ENCODE results near the gene PPP5C.

The PPP5C gene

DNA sequence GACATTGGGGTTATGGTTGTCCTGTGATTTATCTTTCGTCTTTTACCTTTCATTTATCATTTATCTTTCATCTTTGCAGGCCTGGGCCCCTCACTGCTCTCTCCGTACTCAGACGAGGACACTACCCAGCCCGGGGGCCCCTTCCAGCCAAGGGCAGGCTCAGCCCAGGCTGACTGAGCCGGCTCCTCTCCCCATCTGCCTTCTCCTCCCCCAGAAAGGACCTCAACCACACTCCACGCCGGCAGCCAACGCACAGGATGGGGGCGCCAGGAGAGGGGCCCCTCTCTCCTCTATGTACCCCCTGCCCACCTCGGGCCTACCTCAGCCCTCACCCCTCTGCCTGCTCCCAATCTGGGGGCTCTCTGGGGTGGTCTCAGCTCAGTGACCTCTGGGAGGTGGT is 7.4 kb upstream of the PPP5C start:
- no peak for DNase-seq

DNA sequence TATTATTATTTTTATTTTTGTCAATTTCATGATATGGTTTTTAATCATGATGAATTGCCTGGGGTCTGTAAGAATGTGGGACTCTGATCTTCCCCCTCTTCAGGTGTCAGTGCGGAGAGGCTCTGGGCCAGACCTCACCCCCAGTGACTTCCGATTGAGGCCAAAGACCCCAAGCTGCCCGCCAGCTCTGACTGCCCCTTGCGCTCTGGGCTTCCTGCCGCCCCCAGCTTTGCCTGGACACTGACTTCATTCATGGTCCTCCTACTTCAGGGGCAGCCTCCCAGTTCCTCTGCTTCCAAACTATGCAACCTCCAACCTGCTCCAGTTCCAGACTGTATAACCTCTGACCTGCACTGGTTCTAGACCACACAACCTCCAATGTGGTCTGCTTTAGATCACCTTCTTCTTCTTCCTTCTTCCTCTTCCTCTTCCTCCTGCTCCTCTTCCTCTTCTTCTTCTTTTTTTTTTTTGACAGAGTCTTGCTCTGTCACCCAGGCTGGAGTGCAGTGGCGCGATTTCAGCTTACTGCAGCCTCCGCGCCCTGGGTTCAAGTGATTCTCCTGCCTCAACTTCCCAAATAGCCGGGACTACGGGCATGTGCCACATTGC is 6.7 kb upstream of the PPP5C start:
- DNase-seq: no peak

DNA sequence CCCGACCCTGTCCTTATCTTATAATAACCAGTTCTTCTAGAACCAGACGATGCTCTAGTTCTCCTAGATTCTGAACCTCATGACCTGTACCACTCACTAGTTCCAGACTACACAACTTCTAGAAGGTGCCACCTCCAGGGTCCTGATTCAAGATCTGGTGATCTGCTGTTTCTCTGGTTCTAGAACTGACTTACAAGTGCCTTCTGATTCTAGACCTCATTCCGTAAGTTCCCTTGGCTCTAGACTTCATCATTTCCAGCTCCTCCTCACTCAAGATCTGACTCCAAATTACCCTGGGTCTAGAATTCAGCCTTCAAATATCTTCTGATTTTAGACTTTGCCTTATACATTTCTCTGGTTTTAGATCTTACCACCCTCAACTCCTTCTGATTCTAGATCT is 5.0 kb upstream of the PPP5C start:
- DNase-seq: no peak

DNA sequence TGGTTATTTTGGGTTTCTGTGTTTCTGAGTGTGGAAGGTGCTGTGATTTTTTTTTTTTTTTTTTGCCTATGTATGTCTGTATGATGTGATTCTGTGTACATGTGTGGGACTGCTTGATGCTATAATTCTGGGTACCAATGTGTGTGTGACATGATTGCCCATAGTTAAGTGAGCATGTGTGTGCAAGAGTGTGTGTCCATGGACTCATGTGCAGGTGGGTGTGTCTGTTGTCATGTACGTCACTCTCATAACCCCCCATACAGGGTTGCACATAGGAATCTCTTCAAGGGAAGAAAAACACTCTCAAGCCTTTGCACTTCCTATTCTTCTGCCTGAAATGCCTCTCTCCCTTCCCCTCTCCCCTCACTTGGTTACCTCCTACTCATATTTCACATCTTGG is 2.5 kb upstream of the PPP5C start:
- no peak for DNase-seq

DNA sequence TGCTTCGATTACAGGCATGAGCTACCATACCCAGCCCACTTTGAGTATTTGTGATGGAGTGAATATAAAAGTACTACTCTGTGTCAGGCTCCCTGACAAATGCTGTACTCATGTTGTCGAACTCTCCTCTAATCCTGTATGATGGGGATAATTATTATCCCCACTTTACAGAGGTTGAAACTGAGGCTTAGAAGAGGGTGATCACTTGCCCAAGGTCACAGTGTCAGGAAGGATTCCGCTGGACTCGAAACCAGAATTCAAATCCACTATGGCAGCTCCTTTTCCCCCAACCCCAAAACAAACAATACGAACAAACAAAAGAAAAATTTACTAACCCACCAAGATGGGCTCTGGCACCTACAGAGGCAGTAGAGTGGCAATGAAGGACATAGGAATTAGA is 1.7 kb upstream of the PPP5C start:
- no peak for DNase-seq

DNA sequence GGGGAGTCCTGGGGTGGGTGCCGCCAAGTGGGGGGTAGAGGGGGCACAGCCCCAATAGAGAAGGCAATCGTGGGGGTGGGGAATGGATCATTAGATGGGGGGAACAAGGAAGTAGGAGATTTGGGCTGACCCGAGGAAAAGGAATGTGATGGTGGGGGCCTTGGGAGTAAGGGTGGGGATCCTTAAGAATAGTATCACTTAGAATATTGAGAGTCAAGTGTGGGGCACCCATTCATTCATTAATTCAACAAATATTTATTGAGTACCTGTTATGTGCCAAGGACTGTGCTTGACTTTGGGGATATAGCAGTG is 641 bp downstream of the PPP5C start:
- DNase-seq: no peak

DNA sequence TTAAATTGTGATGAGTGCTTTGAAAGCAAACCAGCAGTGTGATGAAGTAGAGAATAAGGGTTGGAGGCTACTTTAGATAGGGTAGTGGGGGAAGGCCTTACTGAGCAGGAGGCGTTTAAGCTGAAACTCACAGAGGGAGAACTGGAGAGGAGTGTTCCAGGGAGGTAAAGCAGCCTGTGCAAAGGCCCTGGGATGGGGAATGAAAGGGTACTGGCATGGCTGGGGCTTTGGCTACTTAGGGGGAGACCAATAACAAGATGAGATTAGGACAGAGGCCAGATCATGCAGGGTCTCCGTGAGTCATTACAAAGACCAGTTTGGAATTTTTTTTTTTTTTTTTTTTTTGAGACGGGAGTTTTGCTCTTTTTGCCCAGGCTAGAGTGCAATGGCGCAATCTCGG is 1.1 kb downstream of the PPP5C start:
- no peak for DNase-seq

DNA sequence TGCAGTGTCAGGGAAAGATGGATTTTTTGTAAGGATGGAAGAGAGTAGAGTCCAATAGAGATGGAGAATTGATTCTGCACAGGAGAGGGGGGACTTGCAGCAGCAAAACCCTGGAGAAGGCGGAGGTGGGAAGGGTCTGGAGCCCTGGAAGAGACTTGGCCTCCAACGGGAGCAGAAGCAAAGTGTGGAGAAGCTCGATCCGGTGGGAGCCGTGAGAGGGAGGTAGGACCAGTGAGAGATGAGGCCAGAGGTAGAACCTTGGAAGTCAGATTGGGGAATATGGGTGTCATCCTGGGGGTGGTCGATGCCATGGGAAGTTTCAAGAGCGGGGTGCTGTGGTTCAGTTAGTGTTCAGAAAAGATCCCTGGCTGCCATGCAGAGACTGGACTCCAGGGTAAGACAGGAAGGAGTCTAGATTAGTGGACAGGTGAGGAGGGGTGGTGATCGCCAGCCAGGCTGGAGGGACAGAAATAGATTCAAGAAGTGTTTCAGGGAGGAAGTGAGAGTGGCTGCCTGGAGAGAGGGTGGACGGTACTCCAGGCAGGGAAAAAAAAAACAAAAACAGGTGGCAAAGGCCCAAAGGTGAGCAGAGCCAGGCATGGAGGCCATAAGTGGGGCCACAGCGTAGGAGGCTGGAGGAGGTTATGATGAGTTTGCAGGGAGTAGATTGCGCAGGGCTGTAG is 2.6 kb downstream of the PPP5C start:
- no peak for DNase-seq

DNA sequence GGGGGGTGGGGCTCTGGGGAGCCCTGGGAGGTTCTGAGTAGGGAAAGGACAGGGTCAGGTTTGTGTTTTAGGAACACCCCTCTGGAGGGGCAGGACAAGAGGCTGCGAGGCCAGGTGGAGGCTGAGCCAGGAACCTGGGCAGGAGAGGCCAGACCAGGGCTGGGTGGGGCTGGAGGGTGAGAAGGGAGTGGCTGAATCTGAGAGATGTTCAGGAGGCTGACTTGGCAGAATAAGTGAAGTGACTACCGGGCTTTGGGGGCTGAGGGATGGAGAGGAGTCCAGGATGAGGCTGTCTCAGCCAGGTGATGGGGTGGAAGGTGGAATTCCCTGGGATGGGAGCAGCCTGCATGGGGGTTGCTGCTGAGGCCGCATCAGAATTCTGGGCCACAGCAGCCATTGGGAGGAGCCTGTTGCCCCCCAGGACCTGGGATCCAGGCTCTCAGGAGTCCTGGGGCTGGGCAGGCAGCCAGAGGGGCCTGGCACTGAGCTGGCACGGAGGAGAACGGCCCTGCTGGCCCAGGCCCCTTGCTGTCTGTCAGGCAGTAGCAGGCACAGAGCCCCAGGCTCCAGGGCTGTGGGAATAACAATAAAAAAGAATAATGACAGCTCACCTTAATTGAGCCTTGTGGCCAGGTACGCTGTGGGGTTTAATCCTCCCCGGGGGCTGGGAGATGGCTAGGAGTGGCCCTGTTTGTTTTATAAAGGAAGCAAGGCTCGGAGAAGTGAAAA is 3.3 kb downstream of the PPP5C start:
- no peak for DNase-seq

DNA sequence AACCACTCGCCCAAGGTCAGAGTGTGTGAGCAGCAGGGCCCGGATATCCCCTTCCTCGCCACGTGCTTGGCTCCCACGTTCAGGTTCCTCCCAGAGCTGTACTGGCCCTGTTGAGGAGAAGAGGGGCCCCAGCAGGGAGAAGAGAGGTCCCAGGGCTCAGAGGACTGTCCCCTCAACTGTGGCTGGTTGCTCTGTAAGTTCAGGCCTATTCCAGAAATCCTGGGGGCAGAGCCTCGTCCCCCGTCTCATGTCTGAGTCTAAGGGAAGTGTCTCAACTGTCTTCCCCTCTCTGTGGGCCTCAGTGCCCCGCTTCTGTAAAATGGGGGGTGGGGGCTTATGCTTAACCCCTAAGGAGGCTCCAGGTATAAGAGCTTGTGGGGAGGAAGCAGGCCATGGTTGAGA is 3.9 kb downstream of the PPP5C start:
- no peak for DNase-seq

DNA sequence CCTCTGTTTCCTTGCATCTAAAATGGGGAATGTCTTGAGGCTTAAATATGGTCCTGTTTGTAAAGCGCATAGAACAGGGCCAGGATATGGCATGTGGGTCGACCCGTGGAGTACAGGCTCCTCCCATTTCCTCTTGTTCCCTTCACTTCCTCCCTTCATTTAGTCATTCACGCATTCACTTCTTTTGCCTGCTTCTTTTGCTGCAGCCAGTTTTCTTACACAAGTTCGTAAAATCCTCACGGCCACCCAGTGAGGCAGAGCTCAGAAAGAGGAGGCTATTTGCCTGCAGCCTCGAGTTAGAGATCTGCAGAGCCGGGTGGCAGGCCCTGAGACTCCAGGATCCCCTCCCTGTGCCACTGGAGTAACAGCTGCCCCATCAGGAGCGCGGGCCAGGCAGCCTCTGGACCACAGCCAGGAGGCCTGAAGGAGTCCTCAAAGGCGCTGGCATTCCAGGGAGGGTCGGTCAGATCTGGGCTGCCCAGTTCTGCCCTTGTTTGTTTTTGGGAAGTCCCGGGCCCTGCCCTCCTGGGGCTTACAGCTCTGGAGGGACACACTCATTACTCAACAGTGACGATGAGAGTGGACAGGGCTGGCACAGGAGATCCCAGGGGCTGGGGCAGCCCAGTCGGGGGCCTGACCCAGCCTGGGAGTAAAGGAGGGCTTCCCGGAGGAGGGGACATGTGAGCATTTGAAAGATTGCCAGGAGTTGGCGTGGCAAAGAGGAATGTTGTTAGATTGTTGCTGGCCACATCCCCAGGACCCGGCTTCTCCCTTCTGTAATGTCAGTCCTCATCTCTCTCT is 4.6 kb downstream of the PPP5C start:
- no peak for DNase-seq

DNA sequence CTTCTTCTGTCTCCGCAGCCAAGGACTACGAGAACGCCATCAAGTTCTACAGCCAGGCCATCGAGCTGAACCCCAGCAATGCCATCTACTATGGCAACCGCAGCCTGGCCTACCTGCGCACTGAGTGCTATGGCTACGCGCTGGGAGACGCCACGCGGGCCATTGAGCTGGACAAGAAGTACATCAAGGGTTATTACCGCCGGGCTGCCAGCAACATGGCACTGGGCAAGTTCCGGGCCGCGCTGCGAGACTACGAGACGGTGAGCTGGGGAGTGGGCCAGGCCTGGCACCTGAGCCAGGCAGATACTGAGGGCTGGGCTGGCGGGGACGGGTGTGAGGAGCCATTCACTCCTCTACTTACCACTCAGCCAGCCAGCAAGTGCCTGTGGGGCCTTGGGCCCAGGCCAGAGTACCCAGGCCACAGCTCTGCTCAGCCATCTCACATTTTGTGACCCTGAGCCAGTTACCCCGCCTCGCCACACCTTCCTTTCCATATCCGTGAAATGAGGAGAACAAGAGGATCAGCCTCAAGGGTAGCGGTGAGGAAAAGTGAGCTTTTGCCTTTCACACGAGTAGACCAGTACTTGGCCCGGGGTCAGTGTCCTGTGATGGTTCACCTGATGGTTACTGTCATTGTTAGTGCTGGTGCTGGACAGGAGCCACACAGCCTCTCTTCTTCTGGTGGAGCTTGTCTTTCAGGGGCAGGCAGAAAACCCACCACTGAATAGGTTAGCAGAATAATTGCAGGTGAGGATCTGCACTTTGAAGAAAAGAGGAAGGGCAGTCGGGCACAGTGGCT is 7.0 kb downstream of the PPP5C start:
- DNase-seq: no peak

DNA sequence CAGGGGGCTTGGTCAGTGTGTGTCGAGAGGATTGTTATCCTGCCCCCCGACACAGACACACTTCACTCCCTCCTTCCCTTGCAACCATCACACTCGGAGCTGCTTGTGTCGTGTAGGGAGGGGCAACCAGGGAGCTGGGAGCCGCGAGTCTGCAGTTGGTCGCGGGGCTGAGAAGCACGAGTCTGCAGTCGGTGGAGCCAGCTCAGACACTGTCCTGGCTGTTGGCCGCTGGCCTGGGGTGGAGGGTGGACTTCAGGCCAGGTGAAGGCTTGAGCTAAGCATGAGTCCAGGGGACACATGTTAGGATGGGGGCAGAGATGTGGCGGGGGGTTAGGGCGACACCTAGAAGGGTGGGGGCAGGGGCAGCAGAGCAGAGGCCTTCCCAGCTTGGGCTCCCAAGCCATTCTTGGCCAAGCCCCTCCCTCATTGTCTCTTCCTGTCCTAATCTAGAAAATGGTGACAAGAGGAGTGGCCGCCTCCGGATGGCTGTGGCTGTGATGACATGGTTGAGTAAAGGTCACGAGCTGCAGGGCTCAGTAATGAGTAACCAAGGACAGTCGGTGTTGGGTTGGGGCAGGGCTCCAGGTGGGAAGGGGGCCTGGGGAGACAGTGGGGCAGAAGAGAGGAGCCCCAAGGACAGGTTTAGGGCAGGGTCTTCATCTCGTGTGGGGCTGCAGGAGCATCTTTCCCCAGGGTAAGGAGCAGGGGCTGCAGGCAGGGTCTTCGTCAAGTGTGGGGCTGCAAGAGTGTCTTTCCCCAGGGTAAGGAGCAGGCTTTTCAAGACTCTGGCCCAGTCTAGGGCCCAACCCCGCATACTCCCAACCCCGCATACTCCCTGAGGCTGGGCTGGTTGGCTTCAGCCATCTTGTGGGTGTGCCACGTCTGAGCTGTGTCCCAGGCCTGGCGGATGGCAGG is 8.6 kb downstream of the PPP5C start:
- DNase-seq: no peak

DNA sequence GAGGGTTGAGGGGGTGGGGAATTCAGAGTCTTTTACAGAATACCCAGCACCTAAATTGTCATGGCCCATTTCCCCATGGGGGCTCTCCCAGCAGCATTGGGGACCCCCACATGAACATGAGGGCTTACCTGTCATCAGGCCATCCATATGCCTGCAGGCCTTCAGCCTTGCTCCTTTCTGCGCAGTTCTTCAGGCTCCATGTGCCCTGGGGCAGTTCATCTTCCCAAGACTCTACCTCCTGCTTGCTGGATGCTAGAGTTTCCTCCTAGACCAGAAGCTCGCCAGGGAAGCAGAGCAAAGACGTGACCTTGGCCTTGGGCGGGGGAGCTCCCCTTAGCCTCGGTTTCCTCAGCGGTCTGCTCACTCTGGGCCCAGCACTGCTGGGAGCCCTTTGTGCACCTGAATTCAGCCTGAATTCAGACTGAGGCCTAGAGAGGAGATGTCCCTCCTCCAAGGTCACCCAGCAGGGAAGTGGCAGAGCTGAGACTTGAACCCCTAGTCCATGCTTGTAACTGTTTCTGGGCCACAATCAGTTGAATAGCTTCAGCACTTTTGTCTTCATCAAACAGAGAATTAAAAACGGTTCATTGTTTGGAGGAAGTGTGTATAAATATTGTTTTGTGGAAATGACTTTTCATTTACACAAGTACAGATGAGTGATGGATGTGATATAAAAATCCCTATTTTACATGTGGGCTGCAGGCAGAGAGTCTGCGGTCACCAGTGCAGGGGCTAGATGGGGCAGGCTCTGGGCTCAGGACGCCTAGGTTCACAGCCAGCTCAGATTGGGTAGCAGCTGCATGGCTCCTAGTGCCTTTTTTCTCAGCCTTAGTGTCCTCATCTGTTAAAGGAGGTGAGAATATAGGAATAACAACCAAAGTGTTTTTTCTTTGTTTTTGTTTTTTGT is 9.5 kb downstream of the PPP5C start:
- no peak for DNase-seq

DNA sequence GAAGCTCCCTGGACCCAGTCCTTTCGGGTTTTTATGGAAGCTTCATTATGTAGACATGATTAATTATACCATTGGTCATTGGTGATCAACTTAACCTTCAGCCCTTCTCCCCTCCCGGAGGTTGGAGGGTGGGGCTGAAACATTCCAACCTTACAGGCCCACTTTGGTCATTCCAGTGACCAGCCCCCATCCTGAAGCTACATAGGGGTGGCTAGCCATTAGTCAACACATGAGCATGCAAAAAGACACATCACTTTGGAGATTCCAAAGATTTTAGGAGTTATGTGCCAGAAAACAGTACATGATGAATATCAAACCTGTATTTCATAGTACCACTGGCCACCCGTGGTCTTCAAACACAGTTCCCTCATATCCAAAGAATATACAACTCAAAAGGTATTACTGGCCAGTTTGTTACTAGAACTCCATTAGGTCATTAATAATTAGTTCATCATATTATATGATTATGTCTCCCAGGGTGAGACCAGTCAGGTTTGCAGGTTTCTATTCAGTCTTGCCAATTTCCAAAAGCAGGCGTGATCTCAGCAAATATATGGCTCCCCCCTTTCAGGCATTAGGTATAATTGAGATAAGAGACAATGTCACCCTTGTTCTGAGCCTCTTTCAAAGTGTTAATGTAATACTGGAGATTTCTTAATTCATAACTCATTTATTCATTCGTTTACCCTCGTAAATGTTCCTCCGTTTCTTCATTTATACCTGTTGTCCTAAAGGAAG is 11.1 kb downstream of the PPP5C start:
- no peak for DNase-seq

DNA sequence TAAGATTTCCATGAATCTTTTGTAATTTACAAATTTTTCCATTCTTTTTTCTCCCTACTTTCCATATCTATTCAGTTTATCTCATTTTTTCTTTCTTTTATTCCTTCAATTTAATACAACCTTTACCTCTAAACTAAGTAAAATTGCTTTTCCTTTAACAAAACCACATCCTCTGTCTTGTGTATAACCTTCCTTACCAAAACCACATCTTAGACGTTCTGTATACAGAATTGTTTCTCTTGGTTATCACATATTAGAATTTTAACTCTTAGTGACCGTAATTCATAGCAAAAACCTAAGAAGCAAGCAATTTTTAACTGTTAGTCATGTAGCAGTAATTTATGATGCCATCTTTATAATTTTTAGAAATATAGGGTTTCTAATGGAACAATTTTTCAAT is 15.0 kb downstream of the PPP5C start:
- no peak for DNase-seq

DNA sequence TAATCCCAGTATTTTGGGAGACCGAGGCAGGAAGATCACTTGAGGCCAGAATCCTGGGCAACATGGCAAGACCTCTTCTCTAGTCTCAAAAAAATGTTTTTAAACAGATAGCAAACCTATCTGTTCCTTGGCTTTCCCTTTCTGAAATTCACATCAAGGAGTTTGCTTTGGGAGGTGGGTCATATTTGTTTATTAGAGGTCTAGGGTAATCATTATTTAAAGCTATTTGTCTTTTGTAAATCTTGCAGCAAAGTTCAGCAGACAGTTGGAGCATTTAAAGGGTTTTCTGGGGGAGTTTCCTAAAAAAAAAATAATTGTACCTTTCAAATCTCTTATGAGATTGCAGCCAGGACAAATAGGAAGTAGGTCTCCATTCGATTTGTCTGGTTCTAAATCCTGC is 17.5 kb downstream of the PPP5C start:
- no peak for DNase-seq

DNA sequence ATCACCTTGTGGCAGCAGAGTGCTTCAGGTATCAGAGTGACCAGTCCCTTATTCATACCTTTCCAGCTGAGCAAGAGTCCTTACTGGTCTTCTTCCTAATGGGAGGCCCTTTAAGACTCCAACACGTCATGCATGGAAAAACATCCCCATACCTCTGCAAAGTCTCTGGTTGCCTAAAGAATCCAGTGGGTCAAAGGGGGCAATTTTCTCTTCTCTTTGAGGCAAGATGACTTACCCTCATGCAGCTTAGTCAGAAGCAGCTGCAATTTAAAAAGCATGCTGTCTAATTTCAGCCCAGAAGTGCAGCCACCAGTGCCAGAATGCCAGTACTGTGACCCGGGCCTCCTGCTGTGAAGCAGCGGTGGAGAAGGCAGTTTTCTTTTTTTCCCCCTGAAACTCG is 18.7 kb downstream of the PPP5C start:
- no peak for DNase-seq

DNA sequence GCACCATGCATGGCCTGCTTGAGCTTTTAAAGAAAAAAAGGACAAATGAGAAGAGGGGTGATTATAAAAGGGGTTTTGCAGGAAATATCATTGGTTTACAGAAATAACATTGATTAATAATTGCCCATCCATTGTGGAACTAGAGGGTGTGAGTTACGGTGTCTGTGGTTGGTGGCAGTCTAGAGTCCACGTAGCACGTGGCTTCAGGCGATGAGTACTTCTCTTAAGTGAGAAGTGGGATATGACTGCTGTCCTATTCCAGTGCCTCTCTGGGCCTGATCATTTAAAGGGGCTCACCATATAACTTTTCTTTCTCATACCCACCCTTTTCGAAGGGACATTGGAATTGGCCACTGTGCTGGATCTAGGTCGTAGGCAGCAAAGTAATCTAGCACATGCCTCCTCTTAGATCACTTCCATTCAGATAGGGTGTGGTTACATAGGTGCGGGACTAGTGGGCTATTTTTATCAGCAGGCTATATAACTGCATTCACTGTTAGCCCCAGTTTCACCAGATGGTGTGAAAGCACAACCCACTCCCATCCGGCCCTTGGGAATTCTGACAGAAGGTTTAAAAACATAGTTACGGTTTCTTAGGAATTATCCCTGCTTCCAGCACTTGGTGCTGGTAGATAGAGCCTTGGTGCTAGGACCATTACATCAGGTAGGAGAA is 19.9 kb downstream of the PPP5C start:
- DNase-seq: no peak
